Non-pigmented ciliary epithelial cell (primary cell): ENCODE results near the gene HNRNPUL2.

ENCODE experiments used
- DNase-seq: peaks from one replicate; pipeline ENCODE4 v3.0.0-alpha.2; 2010; ENCODE audit warnings: low read depth

HNRNPUL2 gene

DNA sequence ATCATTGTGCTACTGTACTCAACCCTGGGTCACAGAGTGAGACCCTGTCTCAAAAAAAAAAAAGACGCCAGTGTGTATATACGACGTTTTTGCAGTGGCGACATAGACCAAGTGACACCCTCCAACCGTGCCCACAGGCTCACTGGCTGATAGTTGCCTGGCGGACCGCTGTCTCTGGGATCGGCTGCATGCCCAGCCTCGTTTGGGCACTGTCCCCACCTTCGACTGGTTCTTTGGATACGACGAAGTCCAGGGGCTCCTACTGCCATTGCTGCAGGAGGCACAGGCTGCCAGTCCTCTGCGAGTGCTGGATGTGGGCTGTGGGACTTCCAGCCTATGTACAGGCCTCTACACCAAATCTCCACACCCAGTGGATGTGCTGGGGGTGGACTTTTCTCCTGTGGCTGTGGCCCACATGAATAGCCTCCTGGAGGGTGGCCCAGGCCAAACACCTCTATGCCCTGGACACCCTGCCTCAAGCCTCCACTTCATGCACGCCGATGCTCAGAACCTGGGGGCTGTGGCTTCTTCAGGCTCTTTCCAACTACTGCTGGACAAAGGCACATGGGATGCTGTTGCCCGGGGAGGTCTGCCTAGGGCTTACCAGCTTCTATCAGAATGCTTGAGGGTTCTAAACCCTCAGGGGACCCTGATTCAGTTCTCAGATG is 60.9 kb downstream of the HNRNPUL2 start:
- no peak for DNase-seq

DNA sequence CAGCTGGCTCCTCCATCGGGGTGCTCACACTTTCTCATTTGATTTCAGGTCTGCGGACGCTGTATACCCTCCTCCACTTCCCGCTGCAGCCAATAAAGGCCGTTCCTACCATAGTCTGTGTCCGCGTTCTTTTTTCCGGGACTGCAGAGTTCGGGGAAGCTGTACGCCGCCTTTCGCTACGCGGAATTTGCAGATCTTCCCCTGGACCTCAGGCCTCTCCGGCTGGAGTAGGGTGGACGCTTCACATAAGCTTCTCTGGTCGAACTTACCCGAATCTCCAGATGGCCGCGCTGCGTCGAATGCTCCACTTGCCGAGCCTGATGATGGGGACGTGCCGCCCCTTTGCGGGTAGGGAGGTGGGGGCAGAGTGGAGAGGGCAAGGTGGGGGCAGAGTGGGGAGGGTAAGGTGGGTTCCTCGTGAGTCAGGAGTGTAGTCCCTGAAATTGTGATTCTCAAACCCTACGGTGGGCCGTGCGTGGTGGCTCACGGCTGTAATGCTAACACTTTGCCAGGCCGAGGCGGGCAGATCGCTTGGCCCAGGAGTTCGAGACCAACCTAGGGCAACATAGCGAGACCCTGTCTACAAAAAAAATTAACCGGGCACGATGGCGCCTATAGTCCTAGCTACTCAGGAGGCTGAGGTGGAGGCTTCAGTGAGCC is 61.5 kb downstream of the HNRNPUL2 start:
- DNase-seq, result no peak

DNA sequence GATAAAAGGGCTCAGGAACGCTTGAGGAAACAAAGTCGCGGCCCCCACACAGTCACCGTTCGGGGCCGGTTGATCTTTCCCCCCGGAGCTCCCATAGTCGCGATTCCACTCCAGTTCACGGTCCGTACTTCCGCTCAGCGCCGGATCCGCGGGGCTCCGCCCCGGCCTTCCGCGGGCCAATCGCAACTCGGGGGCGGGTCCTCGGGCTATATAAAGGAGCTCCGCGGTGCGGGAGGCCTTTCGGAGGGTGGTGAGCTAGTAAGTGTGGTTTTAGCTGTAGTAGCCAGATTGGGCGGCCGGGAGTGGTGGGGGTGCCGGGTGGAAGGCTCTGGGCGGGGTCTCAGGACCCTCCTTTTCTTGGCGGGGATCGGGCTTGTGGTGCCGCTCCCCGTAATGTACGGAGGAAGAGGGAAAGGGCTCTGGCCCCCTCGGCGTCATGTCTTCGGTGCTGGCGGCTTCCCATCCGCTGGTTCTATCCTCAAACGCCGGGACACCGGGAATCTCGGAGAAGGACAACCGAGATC is 62.1 kb downstream of the HNRNPUL2 start, which contains the start of the genes C11orf98 and CSKMT:
Gene C11orf98 (minus strand): TSS at position 136 of the 524 bp plus-strand sequence. CDS start 41 bp downstream, at position 95.
Gene CSKMT (plus strand): TSS at position 238 of the 524 bp plus-strand sequence. CDS start 568 bp downstream, outside the sequence.
- peak; percentile 70 for DNase-seq

DNA sequence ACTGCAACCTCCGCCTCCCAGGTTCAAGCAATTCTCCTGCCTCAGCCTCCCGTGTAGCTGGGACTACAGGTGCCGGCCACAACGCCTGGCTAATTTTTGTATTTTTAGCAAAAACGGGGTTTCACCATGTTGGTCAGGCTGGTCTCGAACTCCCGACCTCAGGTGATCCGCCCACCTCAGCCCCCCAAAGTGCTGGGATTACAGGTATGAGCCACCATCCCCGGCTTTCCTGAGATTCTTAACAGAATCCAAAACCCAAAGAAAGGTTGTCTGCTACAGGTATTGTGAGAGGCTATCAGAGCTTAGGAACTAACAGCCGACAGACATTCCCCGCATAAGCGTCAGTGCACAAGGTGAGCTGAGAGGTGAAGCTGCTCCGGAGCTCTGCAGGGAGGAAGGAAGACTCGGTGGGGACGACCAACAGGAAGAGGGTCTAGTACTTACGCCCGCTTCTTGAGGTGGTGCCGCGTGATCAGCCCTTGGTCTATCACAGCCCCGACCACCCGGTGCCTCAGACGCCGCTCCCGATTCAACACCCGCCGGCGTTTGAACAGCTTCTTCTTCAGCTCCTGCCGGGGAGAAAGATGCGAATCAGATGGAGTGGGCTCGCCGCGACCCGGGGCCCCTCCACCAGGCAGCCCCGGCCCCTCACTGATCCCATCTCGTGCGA is 62.7 kb downstream of the HNRNPUL2 start:
- DNase-seq, result no peak
